Measurements from ENCODE around the gene SERHL2.

DNA sequence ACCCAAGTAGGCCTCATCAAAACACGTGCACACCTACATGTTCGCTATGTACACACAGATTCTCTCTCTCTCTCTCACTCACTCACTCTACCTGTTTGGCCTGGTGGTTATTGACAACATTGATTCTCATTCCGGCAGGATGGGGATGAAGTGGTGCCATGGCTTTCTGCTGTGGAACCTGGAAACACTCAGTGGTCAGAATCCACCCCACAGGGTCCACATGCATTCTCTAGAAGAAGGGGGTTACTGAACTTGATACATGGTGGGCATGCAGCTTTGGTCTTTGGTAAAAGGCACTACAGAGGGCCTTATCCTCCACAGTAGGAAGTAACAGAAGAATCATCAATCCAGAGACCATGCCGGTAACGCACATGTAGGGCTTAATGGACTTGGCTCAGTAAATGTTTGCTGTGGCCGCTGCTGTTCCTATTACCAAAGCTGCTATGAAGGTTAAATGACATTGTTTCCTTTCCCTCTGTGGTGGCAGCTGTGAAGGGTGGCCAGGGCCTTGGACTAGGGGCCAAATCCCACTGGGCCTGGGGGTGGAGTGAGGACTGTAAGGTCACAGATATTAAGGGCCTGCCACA, 48.2 kb downstream of the SERHL2 start:
- TF ChIP-seq CTCF (IDR thresholded peaks at IDR 0.05): no peak
- no peak for TF ChIP-seq POLR2A (IDR thresholded peaks at IDR 0.05)
- TF ChIP-seq POLR2AphosphoS5 (IDR thresholded peaks at IDR 0.05; ENCODE audit: insufficient read depth in 1 of 2, low read depth in 1 of 2): no peak

Data from vagina (tissue), 2 donors.